Vagina (tissue), 2 donors: ENCODE results near the gene WDHD1.

Experiments used
- CTCF ChIP-seq, 3 experiments: fragments of 450-650 bp in 2 of 3; fragments of 200-600 bp in 1 of 3; sonication (generic) in 1 of 3; IDR thresholded peaks; one replicate each; pipeline ENCODE4 v1.5.1; 2017 to 2019; ENCODE audit warnings: antibody characterized with exemption in 3 of 3, mild to moderate bottlenecking in 2 of 3, moderate library complexity in 2 of 3
- POLR2A ChIP-seq, 2 donors: fragments of 450-650 bp; IDR thresholded peaks; one replicate each; pipeline ENCODE4 v1.6.1; 2017; ENCODE audit warnings: antibody characterized with exemption in 2 of 2, mild to moderate bottlenecking in 2 of 2, moderate library complexity in 2 of 2
- POLR2AphosphoS5 ChIP-seq, 2 donors: sonication (generic); formaldehyde crosslinking; IDR thresholded peaks; one replicate each; pipeline ENCODE4 v1.9.0; 2017; ENCODE audit warnings: antibody characterized with exemption in 2 of 2, mild to moderate bottlenecking in 2 of 2, low read depth in 1 of 2; ENCODE audit not compliant: insufficient read depth in 1 of 2

- TF ChIP-seq CTCF (IDR thresholded peaks at IDR 0.05) (no peak), POLR2A (IDR thresholded peaks at IDR 0.05) (no peak), POLR2AphosphoS5 (IDR thresholded peaks at IDR 0.05; ENCODE audit: insufficient read depth in 1 of 2, low read depth in 1 of 2) (no peak)
Observed at GRCh38 chr14:54918427-54918826, 108.5 kb downstream of the WDHD1 start.
